Activated CD4-positive, CD25-positive, alpha-beta regulatory T cell treated with anti-CD3 and anti-CD28 coated beads, Interleukin-2, amount 50 U/mL, for 24 hours (primary cell): ENCODE data around the gene DENND1A.
"Not testable (repeated sequence)": the region's sequence is repeated elsewhere in the genome, so short reads cannot be mapped to it uniquely, and the experiment has no call there.

ENCODE experiments used
- ATAC-seq, 2 donors: fragments of 150-1000 bp; cut with Tn5 transposase; one replicate each; pipeline ENCODE4 v1.10.0; 2021; ENCODE audit warnings: mild to moderate bottlenecking in 1 of 2, moderate library complexity in 1 of 2

The DENND1A gene

GRCh38 chr9:123929870-123930831 lies at the start of gene DENND1A:
DENND1A (minus strand) TSS chr9:123930126; CDS start chr9:123929905, 221 bp downstream.
- ATAC-seq = peak; percentile 86 to 89

- ATAC-seq = no peak
Observed at GRCh38 chr9:123978981-123979380, 49.1 kb upstream of the DENND1A start.

- not testable (repeated sequence) for ATAC-seq
Observed at GRCh38 chr9:123976579-123976978, 46.7 kb upstream of the DENND1A start.

GRCh38 chr9:123975871-123976270 lies 45.9 kb upstream of the DENND1A start:
- ATAC-seq = no peak

GRCh38 chr9:123974471-123974870 lies 44.5 kb upstream of the DENND1A start:
- no peak for ATAC-seq

- ATAC-seq = no peak
Observed at GRCh38 chr9:123973590-123974223, 43.8 kb upstream of the DENND1A start.

GRCh38 chr9:123972618-123973017 lies 42.7 kb upstream of the DENND1A start:
- no peak for ATAC-seq

- ATAC-seq = no peak
Observed at GRCh38 chr9:123967323-123967722, 37.4 kb upstream of the DENND1A start.

GRCh38 chr9:123965801-123966686 lies 36.1 kb upstream of the DENND1A start:
- ATAC-seq = no peak

GRCh38 chr9:123964761-123965160 lies 34.8 kb upstream of the DENND1A start:
- no peak for ATAC-seq

- ATAC-seq = no peak
Observed at GRCh38 chr9:123960965-123961364, 31.0 kb upstream of the DENND1A start.

GRCh38 chr9:123960366-123960765 lies 30.4 kb upstream of the DENND1A start:
- no peak for ATAC-seq

- no peak for ATAC-seq
Observed at GRCh38 chr9:123959787-123960186, 29.9 kb upstream of the DENND1A start.

GRCh38 chr9:123957731-123958130 lies 27.8 kb upstream of the DENND1A start:
- no peak for ATAC-seq

- ATAC-seq = no peak
Observed at GRCh38 chr9:123957168-123957721, 27.3 kb upstream of the DENND1A start.

GRCh38 chr9:123955637-123956036 lies 25.7 kb upstream of the DENND1A start:
- no peak for ATAC-seq

- no peak for ATAC-seq
Observed at GRCh38 chr9:123954518-123955280, 24.8 kb upstream of the DENND1A start.

- ATAC-seq = no peak
Observed at GRCh38 chr9:123952641-123953495, 22.9 kb upstream of the DENND1A start.

- no peak for ATAC-seq
Observed at GRCh38 chr9:123948286-123948685, 18.4 kb upstream of the DENND1A start.

GRCh38 chr9:123947326-123947725 lies 17.4 kb upstream of the DENND1A start:
- ATAC-seq = no peak
